HEK293 (cell line): Measurements from ENCODE around the gene CFAP45.

Experiments used
- CTCF ChIP-seq: fragments of 450-650 bp; formaldehyde crosslinking; IDR thresholded peaks from 2 replicates; pipeline ENCODE4 v1.5.1; 2016; ENCODE audit warnings: missing biosample characterization, missing genetic modification characterization
- RBAK ChIP-seq: fragments of 450-650 bp; formaldehyde crosslinking; IDR thresholded peaks from 2 replicates; pipeline ENCODE4 v1.5.1; 2016; ENCODE audit warnings: missing biosample characterization, missing genetic modification characterization
- ZNF792 ChIP-seq: fragments of 450-650 bp; formaldehyde crosslinking; IDR thresholded peaks from 2 replicates; pipeline ENCODE4 v1.5.1; 2016; ENCODE audit warnings: missing biosample characterization, missing genetic modification characterization
- ZSCAN23 ChIP-seq: fragments of 450-650 bp; formaldehyde crosslinking; IDR thresholded peaks from 2 replicates; pipeline ENCODE4 v1.5.1; 2016; ENCODE audit warnings: missing biosample characterization, missing genetic modification characterization

- no peak for TF ChIP-seq ZSCAN23 (tag by site-specific recombination)
- TF ChIP-seq RBAK (tag by site-specific recombination) = no peak
- no peak for TF ChIP-seq ZNF792 (tag by site-specific recombination)
- TF ChIP-seq CTCF (tag by site-specific recombination) = no peak
Measured at GRCh38 chr1:159851407-159851806, 48.6 kb downstream of the CFAP45 start.
